Activated B cell treated with CpG ODN at 0.5 μM for 24 hours (primary cell): ENCODE results near the gene CCDC86. TPM values are rescaled to one million over a fixed set of nuclear protein-coding genes. Genes with fewer than 3 reads are reported as not detected.

Experiments used
- ATAC-seq: fragments of 200-7000 bp; cut with Tn5 transposase; one replicate; pipeline ENCODE4 v1.10.0; 2021; ENCODE audit warnings: low read depth, mild to moderate bottlenecking, moderate library complexity
- CTCF ChIA-PET: fragments of 350-600 bp; sonication (Branson Sonifier 250); formaldehyde crosslinking; loops from one replicate; lab custom pipeline; 2021; ENCODE audit warnings: antibody characterized with exemption; lab: Charles Lee
- POLR2A ChIA-PET: fragments of 350-600 bp; sonication (Branson Sonifier 250); formaldehyde crosslinking; loops from one replicate; lab custom pipeline; 2021; ENCODE audit warnings: antibody characterized with exemption; lab: Charles Lee
- DNase-seq: peaks from one replicate; pipeline ENCODE4 v3.0.0; 2022
- H3K27ac Mint-ChIP-seq: one replicate; pipeline ENCODE4 v1.8.0; 2020; ENCODE audit warnings: mixed read lengths
- H3K27me3 Mint-ChIP-seq: one replicate; pipeline ENCODE4 v1.8.0; 2021; ENCODE audit warnings: mixed read lengths
- H3K36me3 Mint-ChIP-seq: one replicate; pipeline ENCODE4 v1.8.0; 2021; ENCODE audit warnings: low read depth, mixed read lengths
- H3K4me1 Mint-ChIP-seq: one replicate; pipeline ENCODE4 v1.8.0; 2021; ENCODE audit warnings: mixed read lengths
- H3K4me3 Mint-ChIP-seq: one replicate; pipeline ENCODE4 v1.8.0; 2020; ENCODE audit warnings: mild to moderate bottlenecking, mixed read lengths
- H3K9me3 Mint-ChIP-seq: one replicate; pipeline ENCODE4 v1.8.0; 2020; ENCODE audit warnings: mixed read lengths
- intact Hi-C: fragments of 100-400 bp; cut with micrococcal nuclease; formaldehyde crosslinking; loops from one replicate; pipeline ENCODE4 v1.15.1; 2024
- total RNA-seq: library from RNA; stranded (reverse); gene quantifications from 2 replicates; pipeline ENCODE4 v1.2.3, GENCODE V29; 2022
- TF ChIP-seq, protein P1 (sequence below): fragments of 200-600 bp; IDR thresholded peaks from one replicate; pipeline ENCODE4 v1.8.0; 2022; ENCODE audit warnings: antibody characterized with exemption, mild to moderate bottlenecking

The CCDC86 gene
- total RNA-seq, 1 donor from 2014 or later = 30.3 TPM

DNA sequence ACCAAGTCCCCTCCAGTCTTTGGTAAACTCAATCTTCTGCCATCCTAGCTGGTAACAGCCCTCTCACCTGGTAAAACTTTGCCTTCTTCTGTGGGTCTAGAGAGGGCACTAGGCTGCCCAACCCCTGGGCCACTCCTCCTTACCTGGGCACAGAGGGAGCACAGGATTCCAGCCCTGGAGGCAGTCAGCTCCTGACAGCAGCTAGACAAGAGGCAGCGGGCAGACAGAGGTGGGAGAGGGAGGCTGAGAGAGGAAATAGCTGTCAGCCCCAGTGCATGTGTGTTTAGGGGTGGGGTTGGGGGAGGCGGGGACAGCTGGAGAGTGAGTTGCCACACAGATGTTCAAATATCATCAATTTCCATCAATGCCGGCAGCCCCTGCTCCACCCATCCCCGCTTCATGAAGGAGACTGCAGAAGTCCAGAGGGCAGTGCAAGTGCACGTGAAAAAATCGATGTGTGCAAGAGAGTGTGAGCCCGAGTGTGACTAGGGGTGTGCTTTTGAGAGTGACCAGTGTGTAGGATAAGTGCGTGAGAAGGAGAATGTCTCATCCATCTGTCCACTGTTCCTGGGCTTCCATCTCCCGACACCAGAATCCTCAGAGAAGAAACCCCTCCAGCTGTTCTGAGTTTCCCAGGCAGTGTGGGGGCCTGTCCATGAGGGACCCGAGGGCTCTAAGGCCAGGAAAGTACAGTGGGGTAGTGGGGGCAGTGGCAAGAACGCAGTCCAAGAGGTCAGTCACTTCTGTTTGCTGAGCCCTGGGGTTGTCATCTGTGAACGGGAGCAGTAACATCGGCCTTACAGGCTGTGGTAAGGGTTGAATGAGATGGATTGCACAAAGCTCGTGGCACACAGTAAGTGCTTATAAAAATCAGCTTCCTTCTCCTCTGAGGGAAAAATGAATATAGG, 14.1 kb downstream of the CCDC86 start, which contains the start of gene PTGDR2:
PTGDR2 (minus strand) TSS at position 225 of the 908 bp plus-strand sequence. CDS start 2,228 bp downstream, outside the sequence.
- ChIA-PET CTCF (interaction anchor here (0.6 to 1.0 kb wide), 2 partner anchors 24 to 43 kb away, joined by 3 to 4 read pairs; no protein-coding TSS in a partner anchor), POLR2A (interaction anchor here (0.7 kb wide), 1 partner anchor 342 kb away, joined by 5 read pairs; no protein-coding TSS in a partner anchor)
- ATAC-seq (no peak), DNase-seq (no peak)
- Mint-ChIP-seq H3K4me1 (peaks cover 12% of the 10 kb centered on the region), H3K27ac (no peak within 1 kb of the TSS), H3K4me3 (no peak within 1 kb of the TSS), H3K9me3 (no peaks in the 10 kb centered on the region), H3K36me3 (peaks cover 25% of the 10 kb centered on the region), H3K27me3 (no peaks in the 10 kb centered on the region)
- intact Hi-C loops = no loop called here
- TF ChIP-seq, protein P1, sequence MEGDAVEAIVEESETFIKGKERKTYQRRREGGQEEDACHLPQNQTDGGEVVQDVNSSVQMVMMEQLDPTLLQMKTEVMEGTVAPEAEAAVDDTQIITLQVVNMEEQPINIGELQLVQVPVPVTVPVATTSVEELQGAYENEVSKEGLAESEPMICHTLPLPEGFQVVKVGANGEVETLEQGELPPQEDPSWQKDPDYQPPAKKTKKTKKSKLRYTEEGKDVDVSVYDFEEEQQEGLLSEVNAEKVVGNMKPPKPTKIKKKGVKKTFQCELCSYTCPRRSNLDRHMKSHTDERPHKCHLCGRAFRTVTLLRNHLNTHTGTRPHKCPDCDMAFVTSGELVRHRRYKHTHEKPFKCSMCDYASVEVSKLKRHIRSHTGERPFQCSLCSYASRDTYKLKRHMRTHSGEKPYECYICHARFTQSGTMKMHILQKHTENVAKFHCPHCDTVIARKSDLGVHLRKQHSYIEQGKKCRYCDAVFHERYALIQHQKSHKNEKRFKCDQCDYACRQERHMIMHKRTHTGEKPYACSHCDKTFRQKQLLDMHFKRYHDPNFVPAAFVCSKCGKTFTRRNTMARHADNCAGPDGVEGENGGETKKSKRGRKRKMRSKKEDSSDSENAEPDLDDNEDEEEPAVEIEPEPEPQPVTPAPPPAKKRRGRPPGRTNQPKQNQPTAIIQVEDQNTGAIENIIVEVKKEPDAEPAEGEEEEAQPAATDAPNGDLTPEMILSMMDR = no peak

DNA sequence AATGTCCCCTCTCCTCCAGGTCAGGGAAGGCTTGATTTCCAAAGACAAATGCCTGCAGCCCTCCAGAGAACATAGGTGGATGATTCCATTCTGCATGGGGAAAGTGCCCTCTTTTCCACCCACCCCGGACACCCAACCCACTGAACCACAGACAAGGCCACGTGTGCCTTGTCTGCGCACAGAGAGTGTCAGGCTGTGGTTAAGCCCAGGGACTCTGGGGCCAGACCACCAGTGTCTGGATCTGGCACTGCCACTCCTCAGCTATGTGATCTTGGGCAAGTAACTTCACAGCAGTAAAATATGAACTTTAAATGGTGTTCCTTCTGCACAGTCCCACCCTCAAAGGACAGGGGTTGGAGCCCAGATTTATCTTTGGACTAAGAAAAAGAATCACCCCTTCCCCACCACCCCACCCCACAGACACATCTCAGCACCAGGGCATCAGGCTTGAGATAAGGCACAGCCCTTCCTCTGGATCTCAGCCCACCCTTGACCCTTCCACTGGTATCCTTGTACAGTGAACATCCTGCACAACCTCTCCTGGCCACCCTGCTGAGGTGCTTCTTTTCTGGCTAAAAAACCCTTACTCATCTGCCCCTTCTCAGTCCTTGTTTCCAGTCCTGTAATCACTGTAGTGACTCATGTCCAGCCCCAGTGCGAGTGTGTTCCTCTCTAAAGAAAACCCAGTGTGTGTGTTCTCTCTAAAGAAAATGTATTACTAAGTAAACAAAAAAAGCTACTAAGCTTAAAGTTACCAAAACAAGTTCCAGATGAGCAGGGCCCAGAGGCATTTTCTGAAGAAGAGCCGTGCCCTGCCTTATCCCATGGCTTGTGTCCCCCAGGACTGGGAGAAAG, 15.7 kb downstream of the CCDC86 start:
- ATAC-seq = no peak
- peaks cover 11% of the 10 kb centered on the region for H3K36me3 Mint-ChIP-seq
- H3K27ac Mint-ChIP-seq = no peak overlapping the region
- H3K4me1 Mint-ChIP-seq = peaks cover 12% of the 10 kb centered on the region
- no peak for DNase-seq
- no peaks in the 10 kb centered on the region for H3K9me3 Mint-ChIP-seq
- H3K27me3 Mint-ChIP-seq = no peaks in the 10 kb centered on the region
- no peak overlapping the region for H3K4me3 Mint-ChIP-seq
- CTCF ChIA-PET = no interaction called here
- TF ChIP-seq, protein P1 = no peak
- intact Hi-C loops = no loop called here
- POLR2A ChIA-PET = no interaction called here

DNA sequence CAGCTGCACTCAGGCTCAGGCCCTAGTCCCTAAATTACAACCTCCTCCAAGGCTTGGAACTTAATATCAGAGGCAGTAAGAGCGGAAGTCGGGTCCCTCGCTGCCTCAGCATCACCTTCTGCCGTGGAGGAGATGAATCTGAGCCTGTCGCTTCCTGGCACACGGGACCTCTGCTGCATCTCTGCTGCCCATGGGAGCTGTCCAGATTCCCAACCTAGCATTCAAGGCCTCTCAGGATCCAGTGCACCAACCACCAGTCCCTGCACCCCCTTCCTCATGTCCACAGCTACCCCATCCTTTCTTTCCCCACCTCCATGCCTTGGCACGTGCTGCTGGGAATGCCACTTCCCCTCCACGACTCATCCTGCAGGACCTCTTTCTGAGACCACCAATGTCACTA, 16.3 kb downstream of the CCDC86 start:
- H3K36me3 Mint-ChIP-seq = peaks cover 9% of the 10 kb centered on the region
- H3K9me3 Mint-ChIP-seq = no peaks in the 10 kb centered on the region
- ATAC-seq (no peak), DNase-seq (no peak)
- ChIA-PET CTCF (no interaction called here), POLR2A (no interaction called here)
- TF ChIP-seq, protein P1 = no peak
- no peaks in the 10 kb centered on the region for H3K27me3 Mint-ChIP-seq
- H3K27ac Mint-ChIP-seq = no peak overlapping the region
- intact Hi-C loops = no loop called here
- H3K4me1 Mint-ChIP-seq = peaks cover 12% of the 10 kb centered on the region
- no peak overlapping the region for H3K4me3 Mint-ChIP-seq

DNA sequence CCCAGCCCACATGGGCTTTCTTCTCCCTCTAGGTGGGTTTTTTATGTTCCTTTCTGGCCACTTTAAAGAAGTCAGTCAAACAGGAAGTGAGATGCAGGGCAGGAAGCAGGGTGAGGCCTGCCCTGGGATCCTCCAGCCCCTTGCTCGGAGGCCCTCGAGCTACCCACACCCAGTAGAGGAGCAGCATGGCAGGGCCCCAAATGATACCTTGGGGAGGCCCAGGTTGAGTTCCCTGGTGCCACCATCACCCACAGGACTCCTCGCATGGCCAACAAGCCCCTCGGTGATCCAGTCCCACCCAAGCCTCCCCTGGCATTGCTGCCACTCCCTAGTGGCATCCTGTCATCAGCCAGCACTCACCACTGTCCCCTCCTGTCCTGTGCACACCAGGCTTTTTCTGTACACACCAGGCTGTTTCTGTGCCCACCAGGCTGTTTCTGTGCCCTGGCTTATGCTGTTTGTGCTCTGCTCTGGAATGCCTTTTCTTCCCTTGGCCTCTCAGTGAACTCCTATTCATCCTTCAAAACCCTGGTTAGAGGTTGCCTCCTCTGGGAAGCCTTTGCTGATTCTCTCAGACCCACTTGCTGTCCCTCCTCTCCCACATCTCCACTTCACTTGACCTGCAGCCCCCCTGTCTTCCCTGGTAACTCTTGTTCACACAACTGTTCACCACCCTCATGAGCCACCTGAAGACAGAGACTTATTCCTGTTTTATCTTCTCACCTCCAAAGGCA, 17.0 kb downstream of the CCDC86 start:
- POLR2A ChIA-PET = no interaction called here
- ATAC-seq (no peak), DNase-seq (no peak)
- Mint-ChIP-seq H3K36me3 (peaks cover 2% of the 10 kb centered on the region), H3K9me3 (no peaks in the 10 kb centered on the region), H3K4me1 (peaks cover 12% of the 10 kb centered on the region), H3K4me3 (no peak overlapping the region), H3K27me3 (no peaks in the 10 kb centered on the region), H3K27ac (no peak overlapping the region)
- CTCF ChIA-PET = no interaction called here
- intact Hi-C loops = no loop called here
- TF ChIP-seq, protein P1 = no peak
